HepG2 (cell line): ENCODE data around the gene ZNF467. TPM values are rescaled to one million over a fixed set of nuclear protein-coding genes. Genes with fewer than 3 reads are reported as not detected.

ENCODE experiments used
- ATAC-seq: fragments of 200-7000 bp; cut with Tn5 transposase; 3 replicates; pipeline ENCODE4 v1.9.1; 2020; ENCODE audit warnings: mild to moderate bottlenecking, moderate library complexity
- BruUV-seq: library from RNA; stranded (reverse); fragments of 400-500 nt; replicated peaks from 2 replicates; lab custom pipeline; 2021; lab: Mats Ljungman, UMichigan
- CTCF ChIA-PET: fragments of 300-600 bp; formaldehyde crosslinking; extraction: SDS; loops from one replicate; lab custom pipeline; 2021; ENCODE audit warnings: low total read pairs, inconsistent platforms, low intra/inter-chr PET ratio; lab: Yijun Ruan, JAX
- POLR2A ChIA-PET: fragments of 350-600 bp; sonication (Branson Sonifier 250); formaldehyde crosslinking; loops from one replicate; lab custom pipeline; 2020; ENCODE audit warnings: antibody characterized with exemption, inconsistent platforms; lab: Yijun Ruan, JAX
- DNase-seq: peaks from one replicate; pipeline ENCODE4 v3.0.0-alpha.2; 2015; ENCODE audit warnings: low spot score
- FAIRE-seq: peaks from 3 replicates; lab custom pipeline; 2011; peaks lifted over from hg19 to GRCh38; lab: Jason Lieb, UNC
- H2AFZ ChIP-seq: one replicate; pipeline ENCODE4 v1.6.1; 2011; ENCODE audit warnings: low read length, inconsistent platforms
- H3K27ac ChIP-seq: fragments of 300-600 bp; 3 replicates; pipeline ENCODE4 v1.8.0; 2011; ENCODE audit warnings: mixed run types, mild to moderate bottlenecking, mixed read lengths, low read length, inconsistent platforms; ENCODE audit not compliant: insufficient read depth; ENCODE audit errors: extremely low read length
- H3K27me3 ChIP-seq, 2 experiments: fragments of 200-600 bp in 1 of 2; 2 replicates in 1 of 2; 3 replicates in 1 of 2; pipeline versions ENCODE4 v1.6.0 to v1.8.0; 2011; ENCODE audit warnings: low read length in 2 of 2, mild to moderate bottlenecking in 2 of 2, moderate library complexity in 2 of 2, inconsistent platforms in 1 of 2; ENCODE audit not compliant: insufficient read depth in 2 of 2, control insufficient read depth in 1 of 2
- H3K36me3 ChIP-seq, 2 experiments: fragments of 200-600 bp in 1 of 2; replicated peaks in 1 of 2; 2 replicates in 1 of 2; 3 replicates in 1 of 2; pipeline versions ENCODE4 v1.5.1 to v1.8.0; 2011; ENCODE audit warnings: low read length in 2 of 2, inconsistent platforms in 1 of 2; ENCODE audit not compliant: insufficient read depth in 2 of 2, control insufficient read depth in 1 of 2
- H3K4me1 ChIP-seq: 2 replicates; pipeline ENCODE4 v1.5.1; 2012; ENCODE audit warnings: low read length, inconsistent platforms; ENCODE audit not compliant: insufficient read depth
- H3K4me2 ChIP-seq: 2 replicates; pipeline ENCODE4 v1.6.0; 2011; ENCODE audit warnings: low read depth, low read length, inconsistent platforms
- H3K4me3 ChIP-seq, 3 experiments: fragments of 200-600 bp in 1 of 3; sonication (generic), shearing (Covaris generic) in 1 of 3; replicated peaks in 1 of 3; 2 replicates each; pipeline ENCODE4 v1.5.1; 2011 to 2016; ENCODE audit warnings: low read length in 3 of 3, inconsistent platforms in 2 of 3, low read depth in 2 of 3, mild to moderate bottlenecking in 2 of 3, control low read depth in 1 of 3, mixed read lengths in 1 of 3; ENCODE audit not compliant: insufficient read depth in 1 of 3
- H3K79me2 ChIP-seq: one replicate; pipeline ENCODE4 v1.6.1; 2011; ENCODE audit warnings: low read length, inconsistent platforms; ENCODE audit not compliant: insufficient read depth
- H3K9ac ChIP-seq: 2 replicates; pipeline ENCODE4 v1.6.0; 2011; ENCODE audit warnings: mild to moderate bottlenecking, low read depth, low read length, inconsistent platforms; ENCODE audit not compliant: insufficient read depth
- H3K9me3 ChIP-seq: 2 replicates; pipeline ENCODE4 v1.5.1; 2012; ENCODE audit warnings: mild to moderate bottlenecking, low read length
- H4K20me1 ChIP-seq: 2 replicates; pipeline ENCODE4 v1.6.0; 2011; ENCODE audit warnings: inconsistent platforms, mild to moderate bottlenecking, low read length, moderate library complexity; ENCODE audit not compliant: insufficient read depth
- AKAP8 ChIP-seq: sonication (generic); formaldehyde crosslinking; IDR thresholded peaks from 2 replicates; pipeline ENCODE4 v1.5.1; 2020; ENCODE audit warnings: mild to moderate bottlenecking, missing genetic modification reagents
- BRD4 ChIP-seq: sonication (generic); formaldehyde crosslinking; IDR thresholded peaks from 2 replicates; pipeline ENCODE4 v1.4.0; 2020; ENCODE audit warnings: missing genetic modification reagents
- ETV6 ChIP-seq: sonication (generic); formaldehyde crosslinking; conservative IDR thresholded peaks from 2 replicates; pipeline ENCODE4 v1.4.0; 2020; ENCODE audit warnings: missing genetic modification reagents
- MTF2 ChIP-seq: sonication (generic); formaldehyde crosslinking; IDR thresholded peaks from 2 replicates; pipeline ENCODE4 v1.5.0; 2020; ENCODE audit warnings: missing genetic modification reagents, borderline replicate concordance
- MYNN ChIP-seq: sonication (generic); formaldehyde crosslinking; IDR thresholded peaks from 2 replicates; pipeline ENCODE4 v1.4.0; 2020; ENCODE audit warnings: mild to moderate bottlenecking, low read depth, missing genetic modification reagents
- RFXANK ChIP-seq: IDR thresholded peaks from 2 replicates; pipeline ENCODE4 v1.6.1; 2016
- SP1 ChIP-seq, 2 experiments: fragments of 450-650 bp in 1 of 2; sonication (generic) in 1 of 2; formaldehyde crosslinking in 1 of 2; IDR thresholded peaks; 2 replicates each; pipeline versions ENCODE4 v1.4.0 to v1.6.1; 2016 to 2020; ENCODE audit warnings: missing genetic modification reagents in 1 of 2
- ZIK1 ChIP-seq: sonication (generic); formaldehyde crosslinking; IDR thresholded peaks from 2 replicates; pipeline ENCODE4 v1.5.0; 2020; ENCODE audit warnings: mild to moderate bottlenecking, low read depth, missing genetic modification reagents, borderline replicate concordance
- ZNF564 ChIP-seq: sonication (generic); formaldehyde crosslinking; IDR thresholded peaks from 2 replicates; pipeline ENCODE4 v1.8.1; 2023; ENCODE audit warnings: mild to moderate bottlenecking, missing genetic modification reagents
- ZSCAN20 ChIP-seq: sonication (generic); formaldehyde crosslinking; IDR thresholded peaks from 2 replicates; pipeline ENCODE4 v1.4.0; 2020; ENCODE audit warnings: missing genetic modification reagents, mild to moderate bottlenecking, borderline replicate concordance
- WGBS: methylation state at CpG from one replicate; pipeline ENCODE4 v1.1.6; 2017; ENCODE audit warnings: low lambda C conversion rate; 5-methylcytosine and 5-hydroxymethylcytosine counted together
- in situ Hi-C: cut with HindIII; loops from 2 replicates; pipeline ENCODE4 v1.10.0; 2017; ENCODE audit warnings: low pct_unique_long_range_greater_than_20kb; ENCODE audit not compliant: extremely low pct_ligation_motif_present
- intact Hi-C: fragments of 100-400 bp; cut with micrococcal nuclease; formaldehyde crosslinking; loops from one replicate; pipeline ENCODE4 v1.10.0; 2022; ENCODE audit not compliant: unreplicated experiment
- polyA plus RNA-seq, 8 experiments: library from polyadenylated mRNA; depleted of rRNA in 3 of 8; stranded (reverse) in 7 of 8; unstranded in 1 of 8; fragments of >200 nt; fragmentation: Illumina TruSeq in 4 of 8; extraction: Trizol in 4 of 8; gene quantifications; 2 replicates each; pipeline versions ENCODE4 v1.2.1 to v1.2.3, GENCODE V29; 2011 to 2016; ENCODE audit warnings: low read depth in 4 of 8, missing spikeins in 1 of 8, mixed read lengths in 1 of 8; ENCODE audit not compliant: insufficient read depth in 1 of 8
- total RNA-seq, 5 experiments: library from RNA; depleted of rRNA; stranded (reverse); fragments of >200 nt; fragmentation: Illumina TruSeq; extraction: Trizol; gene quantifications; 2 replicates each; pipeline ENCODE4 v1.2.3, GENCODE V29; 2016; ENCODE audit warnings: low read depth in 1 of 5
- TF ChIP-seq, protein P1 (sequence below): sonication (generic); formaldehyde crosslinking; IDR thresholded peaks from 2 replicates; pipeline ENCODE4 v1.4.0; 2020; ENCODE audit warnings: missing genetic modification reagents, mild to moderate bottlenecking, borderline replicate concordance
- TF ChIP-seq, protein P2 (sequence below): sonication (generic); formaldehyde crosslinking; IDR thresholded peaks from 2 replicates; pipeline ENCODE4 v1.5.0; 2020; ENCODE audit warnings: missing genetic modification reagents

The ZNF467 gene
- total and polyA plus RNA-seq, 2 of the 13 experiments (the other 11 are each of a cell fraction or from before 2014, with no cell fraction given): 0.03 TPM; not detected in 1

DNA sequence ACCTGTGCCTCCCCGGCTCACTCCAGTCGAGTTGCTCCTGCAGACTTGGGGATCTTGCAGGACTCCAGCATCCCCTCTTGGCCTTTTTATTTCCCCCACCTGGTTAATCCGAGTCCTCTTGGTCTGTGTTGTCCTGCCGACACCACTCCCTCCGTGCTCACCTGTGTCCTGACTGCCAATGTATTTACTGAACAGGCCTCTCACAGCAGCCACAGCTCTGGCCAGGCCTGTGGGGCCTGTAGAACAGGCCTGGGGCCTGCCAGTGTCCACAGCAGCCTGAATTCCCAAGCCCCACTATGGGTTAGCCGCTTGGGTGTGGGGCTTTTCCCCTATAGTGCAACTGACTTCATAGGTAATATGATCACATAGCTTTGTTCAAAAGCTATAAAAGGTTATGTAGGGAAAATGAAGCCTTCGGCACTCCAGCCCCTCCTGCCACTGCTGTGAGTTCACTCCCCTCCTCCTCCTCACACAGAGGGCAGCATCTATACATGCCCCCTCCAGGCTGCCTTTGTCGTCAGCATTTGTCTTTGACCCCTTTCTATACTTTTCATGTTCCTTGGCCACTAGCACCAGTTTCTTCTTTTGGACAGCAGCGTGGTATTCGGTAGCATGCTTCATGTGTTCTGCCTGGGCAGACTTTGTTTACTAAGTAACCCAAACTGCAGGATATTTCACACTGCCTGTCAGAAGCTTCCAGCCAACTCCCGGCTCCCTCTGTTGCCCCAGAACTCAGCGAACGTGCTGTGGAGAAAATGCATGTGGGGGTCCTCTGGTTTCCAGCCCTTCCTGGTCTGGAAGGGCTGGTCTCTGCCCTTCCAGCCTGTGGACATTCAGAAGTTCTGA lies 46.1 kb downstream of the ZNF467 start (continued):
- TF ChIP-seq, protein P1, sequence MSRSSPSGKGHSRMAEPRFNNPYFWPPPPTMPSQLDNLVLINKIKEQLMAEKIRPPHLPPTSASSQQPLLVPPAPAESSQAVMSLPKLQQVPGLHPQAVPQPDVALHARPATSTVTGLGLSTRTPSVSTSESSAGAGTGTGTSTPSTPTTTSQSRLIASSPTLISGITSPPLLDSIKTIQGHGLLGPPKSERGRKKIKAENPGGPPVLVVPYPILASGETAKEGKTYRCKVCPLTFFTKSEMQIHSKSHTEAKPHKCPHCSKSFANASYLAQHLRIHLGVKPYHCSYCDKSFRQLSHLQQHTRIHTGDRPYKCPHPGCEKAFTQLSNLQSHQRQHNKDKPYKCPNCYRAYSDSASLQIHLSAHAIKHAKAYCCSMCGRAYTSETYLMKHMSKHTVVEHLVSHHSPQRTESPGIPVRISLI: no peak
- TF ChIP-seq MTF2 (CRISPR knock-in tag): no peak
- TF ChIP-seq ZIK1 (CRISPR knock-in tag): no peak
- TF ChIP-seq AKAP8 (CRISPR knock-in tag): no peak
- TF ChIP-seq BRD4: no peak
- no peak for TF ChIP-seq MYNN (CRISPR knock-in tag)

GRCh38 chr7:149725916-149726315 lies 47.5 kb downstream of the ZNF467 start:
- ATAC-seq: no peak
- Histone ChIP-seq H3K79me2 (no peaks in the 10 kb centered on the region), H3K9me3 (no peaks in the 10 kb centered on the region), H3K27me3 (no peaks in the 10 kb centered on the region), H3K36me3 (peaks cover 18 to 62% of the 10 kb centered on the region in 2 experiments; a peak in 4 of 5 replicates), H2AFZ (no peak overlapping the region), H3K9ac (no peak overlapping the region), H3K4me3 (no peak overlapping the region), H3K4me1 (peaks cover 4% of the 10 kb centered on the region), H4K20me1 (no peaks in the 10 kb centered on the region), H3K27ac (no peak overlapping the region), H3K4me2 (no peak overlapping the region)
- intact Hi-C loops (no loop called here), in situ Hi-C loops (no loop called here)
- 64% methylated on average over 5 of the region's 6 CpGs for WGBS
- DNase-seq: no peak
- FAIRE-seq: no peak
- CTCF ChIA-PET: no interaction called here
- POLR2A ChIA-PET: no interaction called here
- TF ChIP-seq ZNF564 (CRISPR knock-in tag) (no peak), ZSCAN20 (CRISPR knock-in tag) (no peak), RFXANK (CRISPR knock-in tag) (no peak), ETV6 (CRISPR knock-in tag) (no peak), SP1 (IDR thresholded peaks at IDR 0.05) (no peak), SP1 (CRISPR knock-in tag; IDR thresholded peaks at IDR 0.05) (no peak)
- TF ChIP-seq, protein P2, sequence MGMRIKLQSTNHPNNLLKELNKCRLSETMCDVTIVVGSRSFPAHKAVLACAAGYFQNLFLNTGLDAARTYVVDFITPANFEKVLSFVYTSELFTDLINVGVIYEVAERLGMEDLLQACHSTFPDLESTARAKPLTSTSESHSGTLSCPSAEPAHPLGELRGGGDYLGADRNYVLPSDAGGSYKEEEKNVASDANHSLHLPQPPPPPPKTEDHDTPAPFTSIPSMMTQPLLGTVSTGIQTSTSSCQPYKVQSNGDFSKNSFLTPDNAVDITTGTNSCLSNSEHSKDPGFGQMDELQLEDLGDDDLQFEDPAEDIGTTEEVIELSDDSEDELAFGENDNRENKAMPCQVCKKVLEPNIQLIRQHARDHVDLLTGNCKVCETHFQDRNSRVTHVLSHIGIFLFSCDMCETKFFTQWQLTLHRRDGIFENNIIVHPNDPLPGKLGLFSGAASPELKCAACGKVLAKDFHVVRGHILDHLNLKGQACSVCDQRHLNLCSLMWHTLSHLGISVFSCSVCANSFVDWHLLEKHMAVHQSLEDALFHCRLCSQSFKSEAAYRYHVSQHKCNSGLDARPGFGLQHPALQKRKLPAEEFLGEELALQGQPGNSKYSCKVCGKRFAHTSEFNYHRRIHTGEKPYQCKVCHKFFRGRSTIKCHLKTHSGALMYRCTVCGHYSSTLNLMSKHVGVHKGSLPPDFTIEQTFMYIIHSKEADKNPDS (CRISPR knock-in tag): no peak
- TF ChIP-seq, all 625 proteins: peak for 0
- no TSS peak for BruUV-seq
